Measurements from ENCODE around the gene BSX.

Gene BSX

GRCh38 chr11:122963961-122964360 is 17.7 kb downstream of the BSX start:
- DNase-seq (ENCODE audit: low read depth in 4 of 4, low spot score in 1 of 4): no peak

- DNase-seq (ENCODE audit: low read depth in 4 of 4, low spot score in 1 of 4): no peak
Observed at GRCh38 chr11:122954455-122954854, 27.2 kb downstream of the BSX start.

GRCh38 chr11:122951211-122951610 is 30.4 kb downstream of the BSX start:
- no peak for DNase-seq (ENCODE audit: low read depth in 4 of 4, low spot score in 1 of 4)

- DNase-seq (ENCODE audit: low read depth in 4 of 4, low spot score in 1 of 4): no peak
Observed at GRCh38 chr11:122938557-122938956, 43.1 kb downstream of the BSX start.

GRCh38 chr11:122937983-122938382 is 43.7 kb downstream of the BSX start:
- no peak for DNase-seq (ENCODE audit: low read depth in 4 of 4, low spot score in 1 of 4)

- no peak for DNase-seq (ENCODE audit: low read depth in 4 of 4, low spot score in 1 of 4)
Observed at GRCh38 chr11:122933416-122933815, 48.2 kb downstream of the BSX start.

- DNase-seq (ENCODE audit: low read depth in 4 of 4, low spot score in 1 of 4): no peak
Observed at GRCh38 chr11:122931510-122931909, 50.1 kb downstream of the BSX start.
